CD4-positive, CD25-positive, alpha-beta regulatory T cell (primary cell): ENCODE data around the gene B3GLCT. TPM values are rescaled to one million over a fixed set of nuclear protein-coding genes. Genes with fewer than 3 reads are reported as not detected.
"Not testable (repeated sequence)": the region's sequence is repeated elsewhere in the genome, so short reads cannot be mapped to it uniquely, and the experiment has no call there.

Experiments
- ATAC-seq, 2 donors: fragments of 150-1000 bp; cut with Tn5 transposase; one replicate each; pipeline ENCODE4 v1.10.0; 2021; ENCODE audit warnings: low read depth in 2 of 2, moderate number of reproducible peaks in 2 of 2, moderate library complexity in 1 of 2
- DNase-seq, 3 donors: peaks; one replicate each; pipeline versions ENCODE4 v3.0.0 to v3.0.0-alpha.2; 2012 to 2022; ENCODE audit warnings: mixed read lengths in 1 of 3
- H3K27ac ChIP-seq: one replicate; pipeline ENCODE4 v1.7.0; 2013; ENCODE audit warnings: mild to moderate bottlenecking, low read length; ENCODE audit not compliant: insufficient read depth, poor library complexity, severe bottlenecking
- H3K27me3 ChIP-seq: one replicate; pipeline ENCODE4 v1.7.0; 2013; ENCODE audit warnings: low read length; ENCODE audit not compliant: control insufficient read depth, insufficient read depth
- H3K36me3 ChIP-seq: one replicate; pipeline ENCODE4 v1.7.0; 2013; ENCODE audit warnings: mild to moderate bottlenecking, low read length, moderate library complexity; ENCODE audit not compliant: control insufficient read depth, insufficient read depth
- H3K4me1 ChIP-seq: 2 replicates; pipeline ENCODE4 v1.7.0; 2013; ENCODE audit warnings: mild to moderate bottlenecking, low read length; ENCODE audit not compliant: insufficient read depth, control insufficient read depth, poor library complexity, severe bottlenecking
- H3K4me3 ChIP-seq: one replicate; pipeline ENCODE4 v1.7.0; 2013; ENCODE audit warnings: low read depth, mild to moderate bottlenecking, low read length, moderate library complexity
- H3K9me3 ChIP-seq, 2 experiments: 1 replicate in 1 of 2; 2 replicates in 1 of 2; pipeline ENCODE4 v1.7.0; 2013; ENCODE audit warnings: low read length in 2 of 2, mild to moderate bottlenecking in 1 of 2, moderate library complexity in 1 of 2; ENCODE audit not compliant: control insufficient read depth in 2 of 2
- H3K27ac Mint-ChIP-seq, 3 donors: one replicate each; pipeline ENCODE4 v1.8.0; 2020 to 2022; ENCODE audit warnings: mild to moderate bottlenecking in 3 of 3, mixed read lengths in 3 of 3, moderate library complexity in 2 of 3
- H3K27me3 Mint-ChIP-seq: one replicate; pipeline ENCODE4 v1.8.0; 2022; ENCODE audit warnings: mild to moderate bottlenecking, mixed read lengths
- H3K36me3 Mint-ChIP-seq: one replicate; pipeline ENCODE4 v1.8.0; 2020; ENCODE audit warnings: mixed read lengths
- H3K4me1 Mint-ChIP-seq, 4 donors: one replicate each; pipeline ENCODE4 v1.8.0; 2020 to 2022; ENCODE audit warnings: mixed read lengths in 4 of 4, mild to moderate bottlenecking in 1 of 4
- H3K4me3 Mint-ChIP-seq, 4 donors: one replicate each; pipeline ENCODE4 v1.8.0; 2020 to 2022; ENCODE audit warnings: mild to moderate bottlenecking in 4 of 4, mixed read lengths in 4 of 4, moderate library complexity in 3 of 4
- H3K9me3 Mint-ChIP-seq, 7 donors: one replicate each; pipeline ENCODE4 v1.8.0; 2020 to 2022; ENCODE audit warnings: mixed read lengths in 7 of 7, mild to moderate bottlenecking in 3 of 7, moderate library complexity in 2 of 7
- polyA plus RNA-seq, 4 donors: library from polyadenylated mRNA; unstranded; fragments of 300-500 nt; fragmentation: Illumina TruSeq; gene quantifications; one replicate each; pipeline ENCODE4 v1.2.3, GENCODE V29; 2021
- total RNA-seq: library from RNA; stranded (reverse); gene quantifications from one replicate; pipeline ENCODE4 v1.2.3, GENCODE V29; 2022

B3GLCT gene
- total and polyA plus RNA-seq, 5 donors from 2014 or later, result 3.4 to 5.6 (median 3.5) TPM

GRCh38 chr13:31340848-31341247 lies 141.1 kb downstream of the B3GLCT start:
- not testable (repeated sequence) for H3K27ac Mint-ChIP-seq

DNA sequence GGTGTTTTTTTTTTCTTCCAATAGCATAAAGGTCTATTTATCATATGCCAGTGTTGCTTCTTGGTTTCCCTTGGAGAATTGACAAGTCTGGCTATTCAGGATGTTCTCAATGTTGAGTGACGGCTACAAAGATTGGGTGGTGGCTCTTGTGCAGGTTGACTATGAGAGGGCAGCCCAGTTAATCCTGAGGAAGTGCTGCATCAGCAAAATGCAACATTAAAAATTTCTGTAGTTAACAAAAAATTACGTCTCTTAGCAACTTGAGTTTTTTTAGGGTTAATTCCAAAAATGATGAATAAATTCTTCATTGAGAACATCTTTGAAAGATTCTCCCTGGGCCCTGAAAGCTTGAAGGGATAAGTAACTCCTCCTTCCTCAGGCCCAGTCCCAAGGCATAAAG lies 147.1 kb downstream of the B3GLCT start:
- Mint-ChIP-seq H3K4me1 (no peaks in the 10 kb centered on the region), H3K36me3 (no peaks in the 10 kb centered on the region), H3K27ac (no peak overlapping the region), H3K4me3 (no peak overlapping the region), H3K27me3 (no peaks in the 10 kb centered on the region), H3K9me3 (peaks cover 0 to 6% (median 0%) of the 10 kb centered on the region in 7 donors)
- H3K36me3 ChIP-seq, result no peaks in the 10 kb centered on the region
- no peaks in the 10 kb centered on the region for H3K4me1 ChIP-seq
- H3K4me3 ChIP-seq, result no peak overlapping the region
- H3K9me3 ChIP-seq, result no peaks in the 10 kb centered on the region
- H3K27me3 ChIP-seq, result no peaks in the 10 kb centered on the region
- H3K27ac ChIP-seq, result no peak overlapping the region
- no peak for ATAC-seq
- no peak for DNase-seq

More at GRCh38 chr13:31340848-31341247, 141.1 kb downstream of the B3GLCT start:
- ATAC-seq, DNase-seq, H3K27ac ChIP-seq, H3K36me3 Mint-ChIP-seq, H3K9me3 ChIP-seq, H3K36me3 ChIP-seq, H3K4me3 ChIP-seq, H3K4me1 Mint-ChIP-seq, H3K27me3 ChIP-seq, H3K4me1 ChIP-seq, H3K4me3 Mint-ChIP-seq, H3K27me3 Mint-ChIP-seq: not testable (repeated sequence)
- peaks cover 0 to 15% (median 2%) of the 10 kb centered on the region in 7 donors for H3K9me3 Mint-ChIP-seq

DNA sequence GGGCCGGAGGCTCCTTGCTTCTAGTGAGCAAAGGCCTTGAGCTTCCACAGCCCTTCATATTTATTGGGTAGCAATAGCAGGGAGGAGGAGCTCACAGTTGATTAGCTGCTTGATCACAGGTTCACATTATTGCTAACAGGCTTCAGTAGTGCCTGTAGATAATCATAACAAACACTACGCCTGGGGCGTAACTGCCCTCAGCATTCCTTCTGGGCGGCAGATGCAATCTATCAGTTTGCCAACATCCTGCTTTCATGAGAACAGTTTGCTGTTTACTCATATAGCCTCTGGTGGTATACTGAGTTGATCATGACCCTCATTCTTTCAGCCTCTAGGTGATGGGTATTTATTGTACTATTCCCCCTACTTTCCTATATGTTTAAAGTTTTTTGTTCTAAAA lies 149.4 kb downstream of the B3GLCT start:
- ATAC-seq (no peak), DNase-seq (no peak)
- H3K9me3 Mint-ChIP-seq, result peaks cover 0 to 4% (median under 1%) of the 10 kb centered on the region in 7 donors
- H3K4me3 Mint-ChIP-seq, result peak overlapping the region in 1 of 4 donors; percentile 63
- Histone ChIP-seq H3K36me3 (no peaks in the 10 kb centered on the region), H3K4me3 (no peak overlapping the region), H3K27ac (no peak overlapping the region), H3K4me1 (no peaks in the 10 kb centered on the region), H3K27me3 (no peaks in the 10 kb centered on the region), H3K9me3 (no peaks in the 10 kb centered on the region)
- H3K27me3 Mint-ChIP-seq, result no peaks in the 10 kb centered on the region
- no peaks in the 10 kb centered on the region for H3K4me1 Mint-ChIP-seq
- no peak overlapping the region for H3K27ac Mint-ChIP-seq
- no peaks in the 10 kb centered on the region for H3K36me3 Mint-ChIP-seq

GRCh38 chr13:31350560-31350959 lies 150.8 kb downstream of the B3GLCT start:
- Histone ChIP-seq H3K27ac (no peak overlapping the region), H3K9me3 (peaks cover 0 to 3% of the 10 kb centered on the region in 2 experiments), H3K4me1 (no peaks in the 10 kb centered on the region), H3K36me3 (no peaks in the 10 kb centered on the region), H3K27me3 (no peaks in the 10 kb centered on the region), H3K4me3 (no peak overlapping the region)
- DNase-seq (no peak), ATAC-seq (no peak)
- Mint-ChIP-seq H3K36me3 (no peaks in the 10 kb centered on the region), H3K27ac (no peak overlapping the region), H3K4me3 (no peak overlapping the region), H3K9me3 (peaks cover 0 to 14% (median 8%) of the 10 kb centered on the region in 7 donors), H3K27me3 (no peaks in the 10 kb centered on the region), H3K4me1 (no peaks in the 10 kb centered on the region)

- ATAC-seq, result no peak
Observed at GRCh38 chr13:31351376-31351775, 151.6 kb downstream of the B3GLCT start.

GRCh38 chr13:31352467-31352866 lies 152.7 kb downstream of the B3GLCT start:
- H3K27ac ChIP-seq, result no peak overlapping the region
- ATAC-seq (no peak), DNase-seq (no peak)
- Mint-ChIP-seq H3K27me3 (no peaks in the 10 kb centered on the region), H3K36me3 (no peaks in the 10 kb centered on the region), H3K9me3 (peaks cover under 1 to 23% (median 13%) of the 10 kb centered on the region in 7 donors), H3K27ac (no peak overlapping the region), H3K4me1 (no peaks in the 10 kb centered on the region), H3K4me3 (no peak overlapping the region)
- no peak overlapping the region for H3K4me3 ChIP-seq
- peaks cover 0 to 4% of the 10 kb centered on the region in 2 experiments for H3K9me3 ChIP-seq
- no peaks in the 10 kb centered on the region for H3K4me1 ChIP-seq
- H3K27me3 ChIP-seq, result no peaks in the 10 kb centered on the region
- H3K36me3 ChIP-seq, result no peaks in the 10 kb centered on the region

More at GRCh38 chr13:31351376-31351775, 151.6 kb downstream of the B3GLCT start:
- no peaks in the 10 kb centered on the region for H3K4me1 Mint-ChIP-seq
- Histone ChIP-seq H3K27ac (no peak overlapping the region), H3K4me1 (no peaks in the 10 kb centered on the region), H3K4me3 (no peak overlapping the region), H3K36me3 (no peaks in the 10 kb centered on the region), H3K9me3 (peaks cover 0 to 4% of the 10 kb centered on the region in 2 experiments), H3K27me3 (no peaks in the 10 kb centered on the region)
- peaks cover 0 to 22% (median 11%) of the 10 kb centered on the region in 7 donors for H3K9me3 Mint-ChIP-seq
- H3K4me3 Mint-ChIP-seq, result no peak overlapping the region
- no peak overlapping the region for H3K27ac Mint-ChIP-seq
- no peak for DNase-seq
- H3K27me3 Mint-ChIP-seq, result no peaks in the 10 kb centered on the region
- H3K36me3 Mint-ChIP-seq, result no peaks in the 10 kb centered on the region

DNA sequence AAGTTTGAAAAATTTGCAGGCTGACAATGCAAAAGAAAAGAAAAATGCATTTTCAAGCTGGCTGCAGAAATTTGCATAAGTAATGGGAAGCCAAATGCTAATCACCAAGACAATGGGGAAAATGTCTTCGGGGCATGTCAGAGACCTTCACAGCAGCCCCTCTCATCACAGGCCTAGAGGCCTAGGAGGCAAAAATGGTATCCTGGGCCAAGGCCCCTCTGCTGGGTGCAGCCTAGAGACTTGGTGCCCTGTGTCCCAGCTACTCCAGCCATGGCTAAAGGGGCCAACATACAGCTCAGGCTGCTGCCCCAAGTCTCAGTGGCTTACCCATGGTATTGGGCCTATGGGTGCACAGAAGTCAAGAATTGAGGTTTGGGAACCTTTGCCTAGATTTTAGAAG lies 155.2 kb downstream of the B3GLCT start:
- no peaks in the 10 kb centered on the region for H3K27me3 ChIP-seq
- no peaks in the 10 kb centered on the region for H3K4me1 ChIP-seq
- ATAC-seq (no peak), DNase-seq (no peak)
- H3K4me1 Mint-ChIP-seq, result no peaks in the 10 kb centered on the region
- H3K27ac ChIP-seq, result no peak overlapping the region
- H3K36me3 Mint-ChIP-seq, result no peaks in the 10 kb centered on the region
- H3K9me3 ChIP-seq, result peaks cover 0 to 4% of the 10 kb centered on the region in 2 experiments
- no peaks in the 10 kb centered on the region for H3K36me3 ChIP-seq
- H3K27ac Mint-ChIP-seq, result no peak overlapping the region
- H3K4me3 ChIP-seq, result no peak overlapping the region
- peaks cover 2 to 22% (median 15%) of the 10 kb centered on the region in 7 donors for H3K9me3 Mint-ChIP-seq
- no peak overlapping the region for H3K4me3 Mint-ChIP-seq
- no peaks in the 10 kb centered on the region for H3K27me3 Mint-ChIP-seq

- H3K4me1 Mint-ChIP-seq, result no peaks in the 10 kb centered on the region
- no peaks in the 10 kb centered on the region for H3K27me3 Mint-ChIP-seq
- no peaks in the 10 kb centered on the region for H3K4me1 ChIP-seq
- no peak overlapping the region for H3K27ac Mint-ChIP-seq
- H3K27me3 ChIP-seq, result no peaks in the 10 kb centered on the region
- DNase-seq, result no peak
- no peak overlapping the region for H3K27ac ChIP-seq
- H3K9me3 Mint-ChIP-seq, result peaks cover 2 to 21% (median 10%) of the 10 kb centered on the region in 7 donors
- H3K4me3 ChIP-seq, result no peak overlapping the region
- peaks cover 0 to 4% of the 10 kb centered on the region in 2 experiments for H3K9me3 ChIP-seq
- H3K36me3 ChIP-seq, result no peaks in the 10 kb centered on the region
- no peak for ATAC-seq
- no peak overlapping the region for H3K4me3 Mint-ChIP-seq
- H3K36me3 Mint-ChIP-seq, result no peaks in the 10 kb centered on the region
Observed at GRCh38 chr13:31356991-31357390, 157.2 kb downstream of the B3GLCT start.
